K562 (cell line): ENCODE measurements around the gene GZMM. TPM values are rescaled to one million over a fixed set of nuclear protein-coding genes. Genes with fewer than 3 reads are reported as not detected.

Experiments used
- ARID1B ChIP-seq: fragments of 450-650 bp; IDR thresholded peaks from 2 replicates; pipeline ENCODE4 v1.6.1; 2016; ENCODE audit warnings: antibody characterized with exemption, mild to moderate bottlenecking, inconsistent platforms
- CBFA2T2 ChIP-seq: fragments of 450-650 bp; conservative IDR thresholded peaks from 2 replicates; pipeline ENCODE4 v1.6.1; 2017; ENCODE audit warnings: mild to moderate bottlenecking
- CC2D1A ChIP-seq: fragments of 450-650 bp; IDR thresholded peaks from 2 replicates; pipeline ENCODE4 v1.6.1; 2017; ENCODE audit warnings: mild to moderate bottlenecking
- CCNT2 ChIP-seq: IDR thresholded peaks from 2 replicates; pipeline ENCODE4 v1.6.1; 2011; ENCODE audit warnings: borderline replicate concordance, low read depth, mild to moderate bottlenecking, moderate library complexity, mixed read lengths, low read length; ENCODE audit not compliant: insufficient read length; ENCODE audit errors: extremely low read depth
- DLX4 ChIP-seq: fragments of 250-450 bp; sonication (Bioruptor Pico); IDR thresholded peaks from 2 replicates; pipeline ENCODE4 v1.6.1; 2021; ENCODE audit warnings: mild to moderate bottlenecking
- ELF1 ChIP-seq: fragments of 200-800 bp; sonication (Bioruptor generic); IDR thresholded peaks from 2 replicates; pipeline ENCODE4 v1.6.1; 2016; ENCODE audit warnings: missing genetic modification characterization, missing compliant biosample characterization
- EP300 ChIP-seq: IDR thresholded peaks from 2 replicates; pipeline ENCODE4 v1.6.1; 2012; ENCODE audit warnings: low read length, improper control_type of control experiment
- ESRRA ChIP-seq: fragments of 450-650 bp; IDR thresholded peaks from 2 replicates; pipeline ENCODE4 v1.6.1; 2014; ENCODE audit warnings: low read depth, mild to moderate bottlenecking, moderate library complexity, borderline replicate concordance
- HBP1 ChIP-seq: fragments of 450-650 bp; formaldehyde crosslinking; IDR thresholded peaks from 2 replicates; pipeline ENCODE4 v1.4.0; 2022; ENCODE audit warnings: missing genetic modification characterization
- JUN ChIP-seq, 2 experiments: sonication (generic) in 1 of 2; formaldehyde crosslinking in 1 of 2; IDR thresholded peaks; 2 replicates each; pipeline versions ENCODE4 v1.6.1 to v1.8.0; 2012 to 2022; ENCODE audit warnings: borderline replicate concordance in 2 of 2, mild to moderate bottlenecking in 2 of 2, improper control_type of control experiment in 1 of 2, low read depth in 1 of 2, low read length in 1 of 2, missing genetic modification reagents in 1 of 2
- NFIC ChIP-seq: fragments of 450-650 bp; IDR thresholded peaks from 2 replicates; pipeline ENCODE4 v1.6.1; 2017; ENCODE audit warnings: mild to moderate bottlenecking, inconsistent platforms
- TAF1 ChIP-seq: IDR thresholded peaks from 2 replicates; pipeline ENCODE4 v1.6.1; 2011; ENCODE audit warnings: mild to moderate bottlenecking, low read length, moderate library complexity; ENCODE audit not compliant: insufficient read depth, control insufficient read depth, severe bottlenecking; ENCODE audit errors: extremely low read depth
- YY1 ChIP-seq, 3 experiments: IDR thresholded peaks; 2 replicates each; pipeline ENCODE4 v1.6.1; 2011; ENCODE audit warnings: low read length in 2 of 3, mild to moderate bottlenecking in 2 of 3, moderate library complexity in 2 of 3, borderline replicate concordance in 1 of 3, control low read depth in 1 of 3, low read depth in 1 of 3; ENCODE audit not compliant: insufficient read depth in 3 of 3, insufficient replicate concordance in 2 of 3, control insufficient read depth in 1 of 3, insufficient read length in 1 of 3; ENCODE audit errors: extremely low read depth in 1 of 3
- ZBTB2 ChIP-seq: fragments of 450-650 bp; IDR thresholded peaks from 2 replicates; pipeline ENCODE4 v1.6.1; 2016; ENCODE audit warnings: antibody characterized with exemption
- ZBTB33 ChIP-seq: sonication (generic); formaldehyde crosslinking; IDR thresholded peaks from 2 replicates; pipeline ENCODE4 v1.8.1; 2023; ENCODE audit warnings: mild to moderate bottlenecking, missing genetic modification reagents
- ZNF639 ChIP-seq, 2 experiments: fragments of 200-800 bp in 1 of 2; sonication (Bioruptor generic) in 1 of 2; sonication (generic) in 1 of 2; formaldehyde crosslinking in 1 of 2; IDR thresholded peaks in 1 of 2; conservative IDR thresholded peaks in 1 of 2; 2 replicates each; pipeline versions ENCODE4 v1.5.0 to v1.6.1; 2016 to 2020; ENCODE audit warnings: missing compliant biosample characterization in 1 of 2, missing genetic modification characterization in 1 of 2, missing genetic modification reagents in 1 of 2
- ZNF764 ChIP-seq: fragments of 250-450 bp; sonication (Bioruptor Pico); IDR thresholded peaks from 2 replicates; pipeline ENCODE4 v1.4.0; 2020; ENCODE audit warnings: low read depth, mild to moderate bottlenecking, moderate library complexity
- polyA plus RNA-seq, 8 experiments: library from polyadenylated mRNA; depleted of rRNA in 4 of 8; stranded (reverse) in 5 of 8; unstranded in 3 of 8; fragments of >200 nt; fragmentation: Nextera tagmentation in 2 of 8; fragmentation: Illumina TruSeq in 1 of 8; extraction: Ambion mirVana in 2 of 8; extraction: Trizol in 1 of 8; gene quantifications; 2 replicates each; pipeline versions ENCODE4 v1.2.1 to v1.2.3, GENCODE V29; 2011 to 2014; ENCODE audit warnings: inconsistent platforms in 1 of 8, missing spikeins in 1 of 8
- total RNA-seq, 7 experiments: library from RNA; depleted of rRNA in 6 of 7; stranded (reverse); fragments of >200 nt in 6 of 7; fragmentation: Illumina TruSeq in 2 of 7; extraction: Trizol in 2 of 7; gene quantifications; 2 replicates each; pipeline versions ENCODE4 v1.2.1 to v1.2.3, GENCODE V29; 2011 to 2021; ENCODE audit warnings: low replicate concordance in 1 of 7

Gene GZMM
- total and polyA plus RNA-seq, 9 of the 15 experiments (the other 6 are each of a cell fraction or from before 2014, with no cell fraction given), result 0.08 to 2.6 (median 0.70) TPM; not detected in 2

- peak in 1 of 3 experiments; percentile 34 for TF ChIP-seq YY1 (IDR thresholded peaks at IDR 0.05; ENCODE audit: borderline replicate concordance in 1 of 3, control insufficient read depth in 1 of 3, extremely low read depth in 1 of 3, insufficient read depth in 3 of 3, insufficient read length in 1 of 3, insufficient replicate concordance in 2 of 3, low read depth in 1 of 3, low read length in 2 of 3)
- TF ChIP-seq CCNT2, result no peak
- 0 out of 4 replicates have a peak, but pooled peaks of 1 of the 2 experiments have one; percentile 47 for TF ChIP-seq ZNF639 (CRISPR knock-in tag; conservative IDR thresholded peaks at IDR 0.05 in 1 of 2, IDR thresholded peaks at IDR 0.05 in 1 of 2)
- peak; percentile 26; the same call in 1 of the 2 replicates for TF ChIP-seq ESRRA
- TF ChIP-seq DLX4, result no peak
- peak; percentile 18; the same call in 1 of the 2 replicates for TF ChIP-seq ELF1 (tag)
- no peak for TF ChIP-seq ZNF764 (CRISPR knock-in tag)
- no peak for TF ChIP-seq CC2D1A
- TF ChIP-seq JUN (IDR thresholded peaks at IDR 0.05; ENCODE audit: borderline replicate concordance, low read depth, low read length), result no peak
- TF ChIP-seq JUN (CRISPR knock-in tag; IDR thresholded peaks at IDR 0.05; ENCODE audit: borderline replicate concordance), result no peak
- TF ChIP-seq HBP1 (CRISPR knock-in tag), result no peak
- peak; percentile 74 for TF ChIP-seq ARID1B
- TF ChIP-seq NFIC, result peak; percentile 18; the same call in 1 of the 2 replicates
- peak; percentile 45 for TF ChIP-seq TAF1
- peak; percentile 43; the same call in 1 of the 2 replicates for TF ChIP-seq ZBTB2
- peak; percentile 49 for TF ChIP-seq CBFA2T2
- TF ChIP-seq EP300, result peak; percentile 41; the same call in 1 of the 2 replicates
- peak; percentile 9; the same call in 1 of the 2 replicates for TF ChIP-seq ZBTB33 (CRISPR knock-in tag)
These were observed 22.6 kb downstream of the GZMM start (continued) for GRCh38 chr19:566403-566802.
